SK-N-SH treated with all-trans-retinoic acid at 6 μM for 48 hours (cell line): ENCODE measurements around the gene NCAM1.

Experiments used
- ATAC-seq: fragments of 200-7000 bp; cut with Tn5 transposase; 3 replicates; pipeline ENCODE4 v1.9.1; 2020; ENCODE audit warnings: mild to moderate bottlenecking, moderate library complexity
- ARNTL ChIP-seq: fragments of 450-650 bp; formaldehyde crosslinking; IDR thresholded peaks from 2 replicates; pipeline ENCODE4 v1.5.0; 2020; ENCODE audit warnings: low read depth, mild to moderate bottlenecking, moderate library complexity, borderline replicate concordance
- BACH2 ChIP-seq: fragments of 250-450 bp; sonication (Bioruptor Pico); IDR thresholded peaks from 2 replicates; pipeline ENCODE4 v1.9.0; 2021; ENCODE audit warnings: mild to moderate bottlenecking, borderline replicate concordance
- CREB5 ChIP-seq: fragments of 250-450 bp; sonication (Bioruptor Pico); IDR thresholded peaks from 2 replicates; pipeline ENCODE4 v1.5.1; 2020; ENCODE audit warnings: low read depth, mild to moderate bottlenecking, moderate library complexity
- CSDC2 ChIP-seq: fragments of 250-450 bp; sonication (Bioruptor Pico); IDR thresholded peaks from 2 replicates; pipeline ENCODE4 v1.5.0; 2020; ENCODE audit warnings: mild to moderate bottlenecking, moderate library complexity
- ESRRG ChIP-seq: fragments of 250-450 bp; sonication (Bioruptor Pico); IDR thresholded peaks from 2 replicates; pipeline ENCODE4 v1.6.1; 2021; ENCODE audit warnings: mild to moderate bottlenecking
- GLIS3 ChIP-seq: fragments of 250-450 bp; sonication (Bioruptor Pico); IDR thresholded peaks from 2 replicates; pipeline ENCODE4 v1.5.0; 2020; ENCODE audit warnings: mild to moderate bottlenecking, moderate library complexity
- ISL1 ChIP-seq: fragments of 250-450 bp; sonication (Bioruptor Pico); IDR thresholded peaks from 2 replicates; pipeline ENCODE4 v2.1.2; 2022; ENCODE audit warnings: mild to moderate bottlenecking, moderate library complexity
- PPARA ChIP-seq: fragments of 250-450 bp; sonication (Bioruptor Pico); IDR thresholded peaks from 2 replicates; pipeline ENCODE4 v1.5.0; 2020; ENCODE audit warnings: mild to moderate bottlenecking, borderline replicate concordance
- SNAI2 ChIP-seq: fragments of 250-450 bp; sonication (Bioruptor Pico); IDR thresholded peaks from 2 replicates; pipeline ENCODE4 v1.5.0; 2020; ENCODE audit warnings: mild to moderate bottlenecking, moderate library complexity
- TCF4 ChIP-seq: fragments of 250-450 bp; sonication (Bioruptor Pico); IDR thresholded peaks from 2 replicates; pipeline ENCODE4 v1.8.0; 2021; ENCODE audit warnings: mild to moderate bottlenecking, moderate library complexity, borderline replicate concordance
- TOX ChIP-seq: fragments of 250-450 bp; sonication (Bioruptor Pico); IDR thresholded peaks from 2 replicates; pipeline ENCODE4 v1.8.0; 2021; ENCODE audit warnings: mild to moderate bottlenecking, moderate library complexity, borderline replicate concordance
- ZC3H10 ChIP-seq: fragments of 250-450 bp; sonication (Bioruptor Pico); IDR thresholded peaks from 2 replicates; pipeline ENCODE4 v1.5.1; 2021; ENCODE audit warnings: mild to moderate bottlenecking, moderate library complexity
- ZFP3 ChIP-seq: fragments of 250-450 bp; sonication (Bioruptor Pico); IDR thresholded peaks from 2 replicates; pipeline ENCODE4 v1.5.0; 2020; ENCODE audit warnings: mild to moderate bottlenecking, moderate library complexity
- ZFP30 ChIP-seq: fragments of 450-650 bp; formaldehyde crosslinking; IDR thresholded peaks from 2 replicates; pipeline ENCODE4 v1.5.0; 2022; ENCODE audit warnings: mild to moderate bottlenecking, moderate library complexity
- ZNF565 ChIP-seq: fragments of 450-650 bp; formaldehyde crosslinking; conservative IDR thresholded peaks from 2 replicates; pipeline ENCODE4 v1.5.0; 2020; ENCODE audit warnings: low read depth, mild to moderate bottlenecking, moderate library complexity
- ZNF70 ChIP-seq: fragments of 450-650 bp; formaldehyde crosslinking; IDR thresholded peaks from 2 replicates; pipeline ENCODE4 v1.5.0; 2020; ENCODE audit warnings: mild to moderate bottlenecking, moderate library complexity
- ZNF8 ChIP-seq: fragments of 450-650 bp; formaldehyde crosslinking; IDR thresholded peaks from 2 replicates; pipeline ENCODE4 v1.5.0; 2020; ENCODE audit warnings: mild to moderate bottlenecking, moderate library complexity
- TF ChIP-seq, protein P1 (sequence below): fragments of 250-450 bp; sonication (Bioruptor Pico); IDR thresholded peaks from 2 replicates; pipeline ENCODE4 v1.8.0; 2021; ENCODE audit warnings: low read depth, mild to moderate bottlenecking, moderate library complexity, borderline replicate concordance
- TF ChIP-seq, protein P2 (sequence below): fragments of 250-450 bp; sonication (Bioruptor Pico); IDR thresholded peaks from 2 replicates; pipeline ENCODE4 v1.5.1; 2021; ENCODE audit warnings: mild to moderate bottlenecking, moderate library complexity
- TF ChIP-seq, protein P3 (sequence below): fragments of 250-450 bp; sonication (Bioruptor Pico); IDR thresholded peaks from 2 replicates; pipeline ENCODE4 v1.8.0; 2020; ENCODE audit warnings: mild to moderate bottlenecking, moderate library complexity, borderline replicate concordance
- TF ChIP-seq, protein P4 (sequence below): fragments of 250-450 bp; sonication (Bioruptor Pico); IDR thresholded peaks from 2 replicates; pipeline ENCODE4 v1.5.0; 2020; ENCODE audit warnings: mild to moderate bottlenecking, moderate library complexity

Gene NCAM1

GRCh38 chr11:113114705-113115027 lies 153.4 kb downstream of the NCAM1 start:
- no peak for ATAC-seq
- TF ChIP-seq TOX (CRISPR knock-in tag): no peak
- TF ChIP-seq ZNF70 (CRISPR knock-in tag): no peak
- TF ChIP-seq, protein P1, sequence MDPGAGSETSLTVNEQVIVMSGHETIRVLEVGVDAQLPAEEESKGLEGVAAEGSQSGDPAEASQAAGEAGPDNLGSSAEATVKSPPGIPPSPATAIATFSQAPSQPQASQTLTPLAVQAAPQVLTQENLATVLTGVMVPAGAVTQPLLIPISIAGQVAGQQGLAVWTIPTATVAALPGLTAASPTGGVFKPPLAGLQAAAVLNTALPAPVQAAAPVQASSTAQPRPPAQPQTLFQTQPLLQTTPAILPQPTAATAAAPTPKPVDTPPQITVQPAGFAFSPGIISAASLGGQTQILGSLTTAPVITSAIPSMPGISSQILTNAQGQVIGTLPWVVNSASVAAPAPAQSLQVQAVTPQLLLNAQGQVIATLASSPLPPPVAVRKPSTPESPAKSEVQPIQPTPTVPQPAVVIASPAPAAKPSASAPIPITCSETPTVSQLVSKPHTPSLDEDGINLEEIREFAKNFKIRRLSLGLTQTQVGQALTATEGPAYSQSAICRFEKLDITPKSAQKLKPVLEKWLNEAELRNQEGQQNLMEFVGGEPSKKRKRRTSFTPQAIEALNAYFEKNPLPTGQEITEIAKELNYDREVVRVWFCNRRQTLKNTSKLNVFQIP (CRISPR knock-in tag): no peak
- no peak for TF ChIP-seq ZNF565 (CRISPR knock-in tag)
- TF ChIP-seq ARNTL (CRISPR knock-in tag): no peak
- TF ChIP-seq, protein P2, sequence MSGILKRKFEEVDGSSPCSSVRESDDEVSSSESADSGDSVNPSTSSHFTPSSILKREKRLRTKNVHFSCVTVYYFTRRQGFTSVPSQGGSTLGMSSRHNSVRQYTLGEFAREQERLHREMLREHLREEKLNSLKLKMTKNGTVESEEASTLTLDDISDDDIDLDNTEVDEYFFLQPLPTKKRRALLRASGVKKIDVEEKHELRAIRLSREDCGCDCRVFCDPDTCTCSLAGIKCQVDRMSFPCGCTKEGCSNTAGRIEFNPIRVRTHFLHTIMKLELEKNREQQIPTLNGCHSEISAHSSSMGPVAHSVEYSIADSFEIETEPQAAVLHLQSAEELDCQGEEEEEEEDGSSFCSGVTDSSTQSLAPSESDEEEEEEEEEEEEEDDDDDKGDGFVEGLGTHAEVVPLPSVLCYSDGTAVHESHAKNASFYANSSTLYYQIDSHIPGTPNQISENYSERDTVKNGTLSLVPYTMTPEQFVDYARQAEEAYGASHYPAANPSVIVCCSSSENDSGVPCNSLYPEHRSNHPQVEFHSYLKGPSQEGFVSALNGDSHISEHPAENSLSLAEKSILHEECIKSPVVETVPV (CRISPR knock-in tag): no peak
- no peak for TF ChIP-seq ZFP30 (CRISPR knock-in tag)
- TF ChIP-seq, protein P3, sequence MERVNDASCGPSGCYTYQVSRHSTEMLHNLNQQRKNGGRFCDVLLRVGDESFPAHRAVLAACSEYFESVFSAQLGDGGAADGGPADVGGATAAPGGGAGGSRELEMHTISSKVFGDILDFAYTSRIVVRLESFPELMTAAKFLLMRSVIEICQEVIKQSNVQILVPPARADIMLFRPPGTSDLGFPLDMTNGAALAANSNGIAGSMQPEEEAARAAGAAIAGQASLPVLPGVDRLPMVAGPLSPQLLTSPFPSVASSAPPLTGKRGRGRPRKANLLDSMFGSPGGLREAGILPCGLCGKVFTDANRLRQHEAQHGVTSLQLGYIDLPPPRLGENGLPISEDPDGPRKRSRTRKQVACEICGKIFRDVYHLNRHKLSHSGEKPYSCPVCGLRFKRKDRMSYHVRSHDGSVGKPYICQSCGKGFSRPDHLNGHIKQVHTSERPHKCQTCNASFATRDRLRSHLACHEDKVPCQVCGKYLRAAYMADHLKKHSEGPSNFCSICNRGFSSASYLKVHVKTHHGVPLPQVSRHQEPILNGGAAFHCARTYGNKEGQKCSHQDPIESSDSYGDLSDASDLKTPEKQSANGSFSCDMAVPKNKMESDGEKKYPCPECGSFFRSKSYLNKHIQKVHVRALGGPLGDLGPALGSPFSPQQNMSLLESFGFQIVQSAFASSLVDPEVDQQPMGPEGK (CRISPR knock-in tag): no peak
- no peak for TF ChIP-seq ZFP3 (CRISPR knock-in tag)
- TF ChIP-seq, protein P4, sequence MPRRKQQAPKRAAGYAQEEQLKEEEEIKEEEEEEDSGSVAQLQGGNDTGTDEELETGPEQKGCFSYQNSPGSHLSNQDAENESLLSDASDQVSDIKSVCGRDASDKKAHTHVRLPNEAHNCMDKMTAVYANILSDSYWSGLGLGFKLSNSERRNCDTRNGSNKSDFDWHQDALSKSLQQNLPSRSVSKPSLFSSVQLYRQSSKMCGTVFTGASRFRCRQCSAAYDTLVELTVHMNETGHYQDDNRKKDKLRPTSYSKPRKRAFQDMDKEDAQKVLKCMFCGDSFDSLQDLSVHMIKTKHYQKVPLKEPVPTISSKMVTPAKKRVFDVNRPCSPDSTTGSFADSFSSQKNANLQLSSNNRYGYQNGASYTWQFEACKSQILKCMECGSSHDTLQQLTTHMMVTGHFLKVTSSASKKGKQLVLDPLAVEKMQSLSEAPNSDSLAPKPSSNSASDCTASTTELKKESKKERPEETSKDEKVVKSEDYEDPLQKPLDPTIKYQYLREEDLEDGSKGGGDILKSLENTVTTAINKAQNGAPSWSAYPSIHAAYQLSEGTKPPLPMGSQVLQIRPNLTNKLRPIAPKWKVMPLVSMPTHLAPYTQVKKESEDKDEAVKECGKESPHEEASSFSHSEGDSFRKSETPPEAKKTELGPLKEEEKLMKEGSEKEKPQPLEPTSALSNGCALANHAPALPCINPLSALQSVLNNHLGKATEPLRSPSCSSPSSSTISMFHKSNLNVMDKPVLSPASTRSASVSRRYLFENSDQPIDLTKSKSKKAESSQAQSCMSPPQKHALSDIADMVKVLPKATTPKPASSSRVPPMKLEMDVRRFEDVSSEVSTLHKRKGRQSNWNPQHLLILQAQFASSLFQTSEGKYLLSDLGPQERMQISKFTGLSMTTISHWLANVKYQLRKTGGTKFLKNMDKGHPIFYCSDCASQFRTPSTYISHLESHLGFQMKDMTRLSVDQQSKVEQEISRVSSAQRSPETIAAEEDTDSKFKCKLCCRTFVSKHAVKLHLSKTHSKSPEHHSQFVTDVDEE (CRISPR knock-in tag): no peak
- TF ChIP-seq ISL1 (CRISPR knock-in tag): no peak
- TF ChIP-seq ZC3H10: no peak
- no peak for TF ChIP-seq ZNF8 (CRISPR knock-in tag)
- TF ChIP-seq CSDC2 (CRISPR knock-in tag): no peak
- TF ChIP-seq CREB5 (CRISPR knock-in tag): no peak
- TF ChIP-seq TCF4 (CRISPR knock-in tag): no peak

DNA sequence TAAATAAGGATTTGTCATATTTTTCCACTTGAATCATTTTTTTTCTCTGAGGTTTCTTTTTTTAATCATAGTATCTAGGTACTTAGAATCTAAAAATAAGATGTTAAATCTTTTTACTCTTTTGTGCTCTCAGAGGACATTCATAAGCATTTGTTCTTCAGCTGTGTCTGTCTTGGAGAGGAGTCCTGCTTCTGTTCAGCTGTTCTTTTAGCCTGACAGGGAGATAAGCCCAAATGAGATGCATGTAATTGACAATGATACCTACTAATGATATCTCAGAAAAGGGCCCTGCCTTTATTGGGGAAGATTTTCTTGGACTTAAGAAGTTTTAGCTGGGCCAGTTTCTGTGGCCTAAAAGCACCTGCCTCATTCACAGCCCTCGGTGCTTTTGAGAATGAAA lies 156.9 kb downstream of the NCAM1 start:
- ATAC-seq: no peak

More for the DNA sequence above, 156.9 kb downstream of the NCAM1 start:
- TF ChIP-seq BACH2 (no peak), ZFP30 (CRISPR knock-in tag) (no peak), ESRRG (CRISPR knock-in tag) (no peak), ISL1 (CRISPR knock-in tag) (no peak), SNAI2 (CRISPR knock-in tag) (no peak), ZNF8 (CRISPR knock-in tag) (no peak), GLIS3 (no peak), ZC3H10 (no peak), PPARA (no peak), ARNTL (CRISPR knock-in tag) (no peak), TCF4 (CRISPR knock-in tag) (no peak), ZNF70 (CRISPR knock-in tag) (no peak), ZNF565 (CRISPR knock-in tag) (no peak)
- TF ChIP-seq, protein P1 (CRISPR knock-in tag): no peak
- TF ChIP-seq, protein P2 (CRISPR knock-in tag): no peak
